K562 treated with DMSO at 1 percent for 24 hours (cell line): ENCODE results near the gene CXorf58. TPM values are rescaled to one million over a fixed set of nuclear protein-coding genes. Genes with fewer than 3 reads are reported as not detected.

Experiments used
- total RNA-seq: library from RNA; unstranded; fragments of 300-600 nt; gene quantifications from 2 replicates; pipeline ENCODE4 v1.2.3, GENCODE V29; 2022; ENCODE audit warnings: low read depth; ENCODE audit not compliant: insufficient read depth

The CXorf58 gene
- total RNA-seq = not detected in 2 replicates

GRCh38 chrX:23907498-23908218, at the start of gene CXorf58, which contains the start of gene APOO:
Gene CXorf58 (plus strand): TSS chrX:23908006. CDS start chrX:23910303, 2,297 bp downstream.
Gene APOO (minus strand): TSS chrX:23907938. CDS start chrX:23907702, 236 bp downstream.

Other genes starting within 250 kb of the CXorf58 start
- 117 and 121 TPM in 2 replicates for gene PRDX4, start 240.5 kb upstream of the CXorf58 start, total RNA-seq
- 13.7 and 16.6 TPM in 2 replicates for gene ACOT9, start 164.7 kb upstream of the CXorf58 start, total RNA-seq
- gene SAT1, start 124.8 kb upstream of the CXorf58 start, total RNA-seq = 83.8 and 84.9 TPM in 2 replicates
- gene APOO, start 68 bp upstream of the CXorf58 start, total RNA-seq = 31.5 and 38.3 TPM in 2 replicates
- 6.0 and 6.1 TPM in 2 replicates for gene KLHL15, start 119.2 kb downstream of the CXorf58 start, total RNA-seq
- gene EIF2S3, start 146.9 kb downstream of the CXorf58 start, total RNA-seq = 127 and 134 TPM in 2 replicates
- gene ZFX, start 241.7 kb downstream of the CXorf58 start, total RNA-seq = 9.9 and 10.7 TPM in 2 replicates